ENCODE data around the gene NTM.

GRCh38 chr11:131796541-131796940 is 426.1 kb downstream of the NTM start:
- no peak for TF ChIP-seq POLR2A (IDR thresholded peaks at IDR 0.05)
- no peak for TF ChIP-seq CTCF (IDR thresholded peaks at IDR 0.05)
